ENCODE results near the gene WNK2.
"Not testable (repeated sequence)": the region's sequence is repeated elsewhere in the genome, so short reads cannot be mapped to it uniquely, and the experiment has no call there.

Gene WNK2

DNA sequence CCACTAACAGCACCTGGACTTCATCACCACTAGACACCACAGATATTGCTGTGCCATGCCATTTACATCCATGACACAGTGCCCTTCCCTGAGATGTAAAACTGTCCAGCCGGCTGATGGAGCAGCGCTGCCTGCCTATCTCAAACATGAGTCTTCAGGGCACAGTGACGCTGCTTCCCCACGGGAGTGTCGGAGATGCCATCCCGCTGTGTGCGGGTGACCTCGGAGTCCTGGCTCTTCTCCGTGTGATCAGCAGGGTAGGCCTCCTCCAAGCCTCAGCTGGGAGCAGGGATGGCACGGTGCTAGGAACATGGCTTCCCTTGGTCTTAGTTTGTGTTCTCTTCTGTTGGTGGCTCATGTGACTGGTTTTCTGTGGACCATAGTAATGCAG is 137.3 kb downstream of the WNK2 start:
- Histone ChIP-seq H3K36me3 (replicated peaks; ENCODE audit: low read depth, low read length) (no peaks in the 10 kb centered on the region), H3K79me2 (ENCODE audit: low read length) (no peaks in the 10 kb centered on the region), H3K4me2 (ENCODE audit: low read length) (no peak overlapping the region), H3K4me3 (ENCODE audit: low read length) (no peak overlapping the region), H3K9me3 (ENCODE audit: insufficient read depth, low read length) (no peaks in the 10 kb centered on the region), H3K4me1 (ENCODE audit: low read length) (no peaks in the 10 kb centered on the region), H3K27me3 (ENCODE audit: low read depth, low read length) (peaks cover 5% of the 10 kb centered on the region; the same call in 1 of the 2 replicates), H3K27ac (ENCODE audit: low read length) (no peak overlapping the region), H4K20me1 (ENCODE audit: insufficient read depth, low read length) (no peaks in the 10 kb centered on the region), H3K9ac (ENCODE audit: low read length) (no peak overlapping the region), H2AFZ (ENCODE audit: low read depth, low read length) (no peak overlapping the region)
- TF ChIP-seq EZH2phosphoT487 (IDR thresholded peaks at IDR 0.05; ENCODE audit: low read depth), result no peak
- TF ChIP-seq, protein P1, sequence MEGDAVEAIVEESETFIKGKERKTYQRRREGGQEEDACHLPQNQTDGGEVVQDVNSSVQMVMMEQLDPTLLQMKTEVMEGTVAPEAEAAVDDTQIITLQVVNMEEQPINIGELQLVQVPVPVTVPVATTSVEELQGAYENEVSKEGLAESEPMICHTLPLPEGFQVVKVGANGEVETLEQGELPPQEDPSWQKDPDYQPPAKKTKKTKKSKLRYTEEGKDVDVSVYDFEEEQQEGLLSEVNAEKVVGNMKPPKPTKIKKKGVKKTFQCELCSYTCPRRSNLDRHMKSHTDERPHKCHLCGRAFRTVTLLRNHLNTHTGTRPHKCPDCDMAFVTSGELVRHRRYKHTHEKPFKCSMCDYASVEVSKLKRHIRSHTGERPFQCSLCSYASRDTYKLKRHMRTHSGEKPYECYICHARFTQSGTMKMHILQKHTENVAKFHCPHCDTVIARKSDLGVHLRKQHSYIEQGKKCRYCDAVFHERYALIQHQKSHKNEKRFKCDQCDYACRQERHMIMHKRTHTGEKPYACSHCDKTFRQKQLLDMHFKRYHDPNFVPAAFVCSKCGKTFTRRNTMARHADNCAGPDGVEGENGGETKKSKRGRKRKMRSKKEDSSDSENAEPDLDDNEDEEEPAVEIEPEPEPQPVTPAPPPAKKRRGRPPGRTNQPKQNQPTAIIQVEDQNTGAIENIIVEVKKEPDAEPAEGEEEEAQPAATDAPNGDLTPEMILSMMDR (IDR thresholded peaks at IDR 0.05; ENCODE audit: low read depth, low read length), result no peak

DNA sequence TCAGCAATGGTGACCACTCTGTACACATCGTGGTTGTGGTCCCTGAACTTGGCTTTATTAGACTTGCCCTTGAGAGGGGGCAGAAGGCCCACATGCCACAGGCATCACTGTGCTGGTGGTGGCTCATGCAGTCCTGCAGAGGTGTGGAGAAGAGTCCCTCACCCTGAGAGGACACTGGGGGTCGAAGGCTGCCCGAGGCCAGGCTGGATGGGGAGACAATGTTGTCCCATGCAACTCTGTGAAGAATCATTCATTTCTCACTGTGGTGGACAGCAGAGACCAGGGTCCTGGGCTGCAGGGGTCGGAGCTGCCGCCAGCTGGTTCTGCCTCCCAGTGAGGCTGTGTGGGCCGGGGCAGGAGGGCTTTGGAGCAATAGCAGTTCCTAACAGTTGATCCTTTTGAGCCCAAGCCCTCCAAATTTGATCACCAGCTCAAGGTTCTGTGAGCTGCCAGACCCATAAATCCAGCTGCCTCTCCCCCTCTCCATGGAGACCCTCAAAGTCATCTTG is 139.6 kb downstream of the WNK2 start:
- H3K4me1 ChIP-seq (ENCODE audit: low read length); H4K20me1 ChIP-seq (ENCODE audit: insufficient read depth, low read length); H3K4me3 ChIP-seq (ENCODE audit: low read length); H3K4me2 ChIP-seq (ENCODE audit: low read length); H3K27ac ChIP-seq (ENCODE audit: low read length); H3K27me3 ChIP-seq (ENCODE audit: low read depth, low read length); H3K9ac ChIP-seq (ENCODE audit: low read length); H3K36me3 ChIP-seq (replicated peaks; ENCODE audit: low read depth, low read length); H2AFZ ChIP-seq (ENCODE audit: low read depth, low read length); H3K9me3 ChIP-seq (ENCODE audit: insufficient read depth, low read length); H3K79me2 ChIP-seq (ENCODE audit: low read length): not testable (repeated sequence)

DNA sequence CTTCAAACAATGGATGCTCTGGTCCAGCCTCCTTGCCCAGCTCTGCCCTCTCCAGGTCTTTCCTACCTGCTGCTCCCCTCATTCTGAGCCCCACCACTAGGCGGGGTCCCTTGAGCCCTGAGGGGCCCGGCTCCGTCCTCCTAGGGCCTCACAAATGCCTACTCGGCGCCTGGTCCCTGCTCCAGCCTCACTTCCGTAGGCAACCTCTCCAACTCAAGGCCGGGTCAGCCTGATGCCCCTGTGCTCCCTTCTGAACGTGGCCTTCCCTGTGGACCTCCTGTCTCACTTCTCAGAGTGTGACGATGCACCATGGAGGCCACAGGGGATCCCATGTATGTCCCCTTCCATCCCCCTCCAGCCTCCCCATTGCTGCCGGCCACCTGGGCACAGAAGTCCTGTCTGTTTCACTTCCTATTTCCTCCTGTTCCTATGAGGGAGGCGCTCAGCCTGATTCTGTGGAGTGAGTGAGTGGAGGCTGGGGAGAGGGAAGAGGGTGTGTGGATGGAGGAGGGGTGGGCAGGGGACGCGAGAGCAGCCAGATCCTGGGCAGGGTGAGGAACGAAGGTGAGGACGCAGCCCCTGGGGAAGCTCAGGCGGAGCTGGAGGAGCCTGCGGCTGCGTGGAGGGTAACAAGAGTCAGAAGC is 140.4 kb downstream of the WNK2 start:
- H3K9me3 ChIP-seq (ENCODE audit: insufficient read depth, low read length), result no peaks in the 10 kb centered on the region
- no peak overlapping the region for H3K4me2 ChIP-seq (ENCODE audit: low read length)
- H3K27ac ChIP-seq (ENCODE audit: low read length), result no peak overlapping the region
- no peaks in the 10 kb centered on the region for H4K20me1 ChIP-seq (ENCODE audit: insufficient read depth, low read length)
- H3K27me3 ChIP-seq (ENCODE audit: low read depth, low read length), result peaks cover 8% of the 10 kb centered on the region; the same call in 1 of the 2 replicates
- H3K79me2 ChIP-seq (ENCODE audit: low read length), result no peaks in the 10 kb centered on the region
- no peak overlapping the region for H3K9ac ChIP-seq (ENCODE audit: low read length)
- no peak overlapping the region for H3K4me3 ChIP-seq (ENCODE audit: low read length)
- H3K4me1 ChIP-seq (ENCODE audit: low read length), result no peaks in the 10 kb centered on the region
- H2AFZ ChIP-seq (ENCODE audit: low read depth, low read length), result no peak overlapping the region
- TF ChIP-seq, protein P1 (IDR thresholded peaks at IDR 0.05; ENCODE audit: low read depth, low read length), result no peak
- no peak for TF ChIP-seq EZH2phosphoT487 (IDR thresholded peaks at IDR 0.05; ENCODE audit: low read depth)
- no peaks in the 10 kb centered on the region for H3K36me3 ChIP-seq (replicated peaks; ENCODE audit: low read depth, low read length)

DNA sequence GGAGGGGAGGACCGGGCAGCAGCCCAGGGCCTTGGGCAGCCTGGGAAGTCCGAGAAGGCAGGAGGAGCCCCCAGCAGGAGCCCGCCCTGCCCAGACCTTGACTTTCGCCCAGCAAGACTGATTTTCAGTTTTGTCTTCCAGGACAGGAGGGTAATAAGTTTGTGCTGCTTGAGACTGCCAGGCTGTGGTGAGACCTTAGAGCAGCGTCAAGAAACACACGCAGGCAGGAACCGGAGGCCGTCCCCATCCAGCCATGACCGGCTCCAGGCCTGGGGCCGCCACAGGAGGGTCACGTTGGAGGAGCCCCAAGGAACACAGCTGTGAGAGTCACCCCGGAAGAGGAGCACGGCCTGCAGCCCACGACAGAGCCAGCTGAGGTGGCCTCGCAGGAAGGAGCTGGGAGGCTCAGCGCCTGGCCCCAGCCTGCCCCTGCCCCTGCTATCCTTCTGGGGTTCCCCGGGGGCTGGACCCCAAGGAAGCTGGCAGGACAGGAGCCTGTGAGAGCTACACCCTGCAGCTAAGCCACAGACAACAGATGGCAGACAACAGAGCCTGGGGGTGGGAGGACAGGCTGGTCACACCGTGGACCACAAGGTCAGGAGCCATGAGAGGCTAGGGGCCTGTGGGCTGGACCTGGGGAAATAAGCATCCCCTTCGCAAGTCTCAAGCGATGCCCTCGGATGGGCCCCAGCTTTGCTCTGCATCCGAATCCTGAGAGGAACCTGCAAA is 141.5 kb downstream of the WNK2 start:
- H3K27ac ChIP-seq (ENCODE audit: low read length), result no peak overlapping the region
- H4K20me1 ChIP-seq (ENCODE audit: insufficient read depth, low read length), result no peaks in the 10 kb centered on the region
- H3K9me3 ChIP-seq (ENCODE audit: insufficient read depth, low read length), result no peaks in the 10 kb centered on the region
- no peaks in the 10 kb centered on the region for H3K4me1 ChIP-seq (ENCODE audit: low read length)
- H3K79me2 ChIP-seq (ENCODE audit: low read length), result no peaks in the 10 kb centered on the region
- no peak overlapping the region for H3K4me3 ChIP-seq (ENCODE audit: low read length)
- no peak overlapping the region for H3K4me2 ChIP-seq (ENCODE audit: low read length)
- no peak overlapping the region for H3K9ac ChIP-seq (ENCODE audit: low read length)
- no peak overlapping the region for H2AFZ ChIP-seq (ENCODE audit: low read depth, low read length)
- H3K36me3 ChIP-seq (replicated peaks; ENCODE audit: low read depth, low read length), result no peaks in the 10 kb centered on the region
- no peak for TF ChIP-seq EZH2phosphoT487 (IDR thresholded peaks at IDR 0.05; ENCODE audit: low read depth)
- TF ChIP-seq, protein P1 (IDR thresholded peaks at IDR 0.05; ENCODE audit: low read depth, low read length), result no peak
- H3K27me3 ChIP-seq (ENCODE audit: low read depth, low read length), result peaks cover 8% of the 10 kb centered on the region; the same call in 1 of the 2 replicates

Data from OCI-LY3 (cell line).